ENCODE data around the gene ZNHIT2.

The ZNHIT2 gene

DNA sequence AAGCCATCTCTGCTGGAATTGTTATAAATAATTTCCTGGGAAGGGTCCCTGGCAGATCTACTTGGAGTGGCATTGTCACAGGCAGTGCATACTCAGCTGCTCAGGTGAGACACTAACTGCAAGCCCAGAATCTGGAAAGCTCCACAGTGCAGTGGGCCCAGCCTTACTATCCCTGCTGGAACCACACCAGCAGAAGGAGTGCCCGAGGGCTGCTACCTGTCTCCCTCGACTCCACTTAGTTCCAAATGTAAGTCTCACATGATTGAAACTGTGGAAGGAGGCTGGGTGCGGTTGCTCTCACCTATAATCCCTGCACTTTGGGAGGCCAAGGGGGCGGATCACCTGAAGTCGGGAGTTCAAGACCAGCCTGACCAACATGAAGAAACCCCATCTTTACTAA is 31.2 kb upstream of the ZNHIT2 start:
- no peak overlapping the region for H3K4me3 ChIP-seq (ENCODE audit: low read length)
- no peaks in the 10 kb centered on the region for H3K9me2 ChIP-seq (replicated peaks; ENCODE audit: control insufficient read depth, low read length)
- peaks cover 74% of the 10 kb centered on the region for H3K4me1 ChIP-seq (ENCODE audit: control insufficient read depth, low read length)
- H3K9me3 ChIP-seq (ENCODE audit: control insufficient read depth, insufficient read depth, low read length), result peaks cover 9% of the 10 kb centered on the region; the same call in 1 of the 2 replicates
- H3K36me3 ChIP-seq (ENCODE audit: control insufficient read depth, low read length), result no peaks in the 10 kb centered on the region
- no peaks in the 10 kb centered on the region for H3K79me2 ChIP-seq (ENCODE audit: control insufficient read depth, low read length)
- no peak overlapping the region for H3K27ac ChIP-seq (ENCODE audit: low read depth, low read length)
- TF ChIP-seq, protein P1, sequence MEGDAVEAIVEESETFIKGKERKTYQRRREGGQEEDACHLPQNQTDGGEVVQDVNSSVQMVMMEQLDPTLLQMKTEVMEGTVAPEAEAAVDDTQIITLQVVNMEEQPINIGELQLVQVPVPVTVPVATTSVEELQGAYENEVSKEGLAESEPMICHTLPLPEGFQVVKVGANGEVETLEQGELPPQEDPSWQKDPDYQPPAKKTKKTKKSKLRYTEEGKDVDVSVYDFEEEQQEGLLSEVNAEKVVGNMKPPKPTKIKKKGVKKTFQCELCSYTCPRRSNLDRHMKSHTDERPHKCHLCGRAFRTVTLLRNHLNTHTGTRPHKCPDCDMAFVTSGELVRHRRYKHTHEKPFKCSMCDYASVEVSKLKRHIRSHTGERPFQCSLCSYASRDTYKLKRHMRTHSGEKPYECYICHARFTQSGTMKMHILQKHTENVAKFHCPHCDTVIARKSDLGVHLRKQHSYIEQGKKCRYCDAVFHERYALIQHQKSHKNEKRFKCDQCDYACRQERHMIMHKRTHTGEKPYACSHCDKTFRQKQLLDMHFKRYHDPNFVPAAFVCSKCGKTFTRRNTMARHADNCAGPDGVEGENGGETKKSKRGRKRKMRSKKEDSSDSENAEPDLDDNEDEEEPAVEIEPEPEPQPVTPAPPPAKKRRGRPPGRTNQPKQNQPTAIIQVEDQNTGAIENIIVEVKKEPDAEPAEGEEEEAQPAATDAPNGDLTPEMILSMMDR (IDR thresholded peaks at IDR 0.05; ENCODE audit: low read depth, low read length, poor library complexity, severe bottlenecking), result no peak
- no peak for TF ChIP-seq EZH2phosphoT487 (IDR thresholded peaks at IDR 0.05; ENCODE audit: borderline replicate concordance, low read length)
- H3K27me3 ChIP-seq (ENCODE audit: control insufficient read depth, low read length), result no peaks in the 10 kb centered on the region
- no peak overlapping the region for H3K4me2 ChIP-seq (ENCODE audit: low read length)
- H4K20me1 ChIP-seq (ENCODE audit: control insufficient read depth, insufficient read depth, low read depth, low read length), result no peaks in the 10 kb centered on the region
- H3F3A ChIP-seq (ENCODE audit: control insufficient read depth, insufficient read depth), result peaks cover 25% of the 10 kb centered on the region

DNA sequence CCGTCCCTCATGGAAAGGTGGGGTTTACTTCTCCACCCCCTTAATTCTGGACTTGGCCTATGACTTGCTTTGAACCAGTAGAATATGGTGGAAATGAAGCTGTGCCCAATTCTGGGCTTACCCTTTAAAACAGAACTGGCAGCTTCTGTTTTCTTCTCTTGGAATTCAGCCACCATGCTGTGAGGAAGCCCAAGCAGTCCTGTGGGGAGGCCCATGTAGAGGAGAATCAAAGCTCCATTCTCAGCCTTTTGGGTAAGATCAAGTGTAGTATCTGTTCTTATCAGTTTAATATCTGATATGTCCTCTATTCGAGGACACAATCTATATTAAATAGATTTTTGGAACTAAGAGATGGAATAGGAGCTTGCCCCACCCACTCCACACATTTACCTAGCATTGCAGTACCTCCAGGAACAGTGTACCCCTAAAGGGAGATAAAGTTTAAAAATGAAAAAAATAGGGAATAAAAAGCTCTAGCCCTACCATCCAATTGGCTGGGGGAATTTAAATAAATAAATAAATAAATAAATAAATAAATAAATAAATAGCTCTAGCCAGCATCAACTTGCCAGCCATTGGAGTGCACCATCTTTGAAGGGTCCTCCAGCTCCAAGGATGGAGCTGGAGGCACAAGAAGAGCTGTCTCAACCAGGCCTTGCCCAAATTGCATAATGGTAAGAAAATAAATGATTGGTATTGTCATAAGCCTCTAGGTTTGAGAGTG is 30.0 kb upstream of the ZNHIT2 start:
- peak overlapping the region; percentile 63; the same call in 1 of the 2 replicates for H3K4me3 ChIP-seq (ENCODE audit: low read length)
- no peaks in the 10 kb centered on the region for H3K36me3 ChIP-seq (ENCODE audit: control insufficient read depth, low read length)
- H3K9me2 ChIP-seq (replicated peaks; ENCODE audit: control insufficient read depth, low read length), result no peaks in the 10 kb centered on the region
- H3K79me2 ChIP-seq (ENCODE audit: control insufficient read depth, low read length), result no peaks in the 10 kb centered on the region
- no peaks in the 10 kb centered on the region for H4K20me1 ChIP-seq (ENCODE audit: control insufficient read depth, insufficient read depth, low read depth, low read length)
- H3F3A ChIP-seq (ENCODE audit: control insufficient read depth, insufficient read depth), result peaks cover 22% of the 10 kb centered on the region
- peak overlapping the region; percentile 58; the same call in 1 of the 2 replicates for H3K27ac ChIP-seq (ENCODE audit: low read depth, low read length)
- peaks cover 70% of the 10 kb centered on the region for H3K4me1 ChIP-seq (ENCODE audit: control insufficient read depth, low read length)
- TF ChIP-seq, protein P1 (IDR thresholded peaks at IDR 0.05; ENCODE audit: low read depth, low read length, poor library complexity, severe bottlenecking), result no peak
- TF ChIP-seq EZH2phosphoT487 (IDR thresholded peaks at IDR 0.05; ENCODE audit: borderline replicate concordance, low read length), result no peak
- H3K4me2 ChIP-seq (ENCODE audit: low read length), result no peak overlapping the region
- peaks cover 9% of the 10 kb centered on the region; the same call in 1 of the 2 replicates for H3K9me3 ChIP-seq (ENCODE audit: control insufficient read depth, insufficient read depth, low read length)
- H3K27me3 ChIP-seq (ENCODE audit: control insufficient read depth, low read length), result no peaks in the 10 kb centered on the region

DNA sequence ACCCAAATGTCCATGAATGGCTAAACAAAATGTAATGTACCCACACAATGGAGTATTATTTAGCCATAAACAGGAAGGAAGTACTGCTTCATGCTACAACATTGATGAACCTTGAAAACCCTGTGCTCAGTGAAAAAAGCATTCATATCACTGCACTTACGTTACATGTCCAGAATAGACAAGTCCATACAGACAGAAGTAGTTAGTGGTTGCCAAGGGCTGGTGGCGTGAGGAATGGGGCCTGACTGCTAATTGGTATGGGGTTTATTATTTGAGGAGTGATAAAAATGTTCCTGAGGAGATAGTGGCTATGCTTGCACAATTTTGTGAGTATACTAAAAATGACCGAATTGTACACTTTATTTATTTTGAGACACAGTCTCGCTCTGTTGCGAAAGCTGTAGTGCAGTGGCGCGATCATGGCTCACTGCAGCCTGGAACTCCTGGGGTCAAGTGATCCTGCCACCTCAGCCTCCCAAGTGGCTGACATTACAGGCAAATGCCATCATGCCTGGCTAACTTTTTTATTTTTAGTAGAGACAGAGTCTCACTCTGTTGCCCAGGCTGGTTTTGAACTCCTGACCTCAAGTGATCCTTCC is 24.5 kb upstream of the ZNHIT2 start:
- H4K20me1 ChIP-seq (ENCODE audit: control insufficient read depth, insufficient read depth, low read depth, low read length), result no peaks in the 10 kb centered on the region
- peak overlapping the region; percentile 27 for H3K4me3 ChIP-seq (ENCODE audit: low read length)
- no peak for TF ChIP-seq EZH2phosphoT487 (IDR thresholded peaks at IDR 0.05; ENCODE audit: borderline replicate concordance, low read length)
- TF ChIP-seq, protein P1 (IDR thresholded peaks at IDR 0.05; ENCODE audit: low read depth, low read length, poor library complexity, severe bottlenecking), result no peak
- H3K36me3 ChIP-seq (ENCODE audit: control insufficient read depth, low read length), result peaks cover 3% of the 10 kb centered on the region; the same call in 1 of the 2 replicates
- H3K4me2 ChIP-seq (ENCODE audit: low read length), result peak overlapping the region; percentile 46
- no peaks in the 10 kb centered on the region for H3K27me3 ChIP-seq (ENCODE audit: control insufficient read depth, low read length)
- peaks cover 7% of the 10 kb centered on the region; the same call in 1 of the 2 replicates for H3K9me3 ChIP-seq (ENCODE audit: control insufficient read depth, insufficient read depth, low read length)
- peak overlapping the region; percentile 29 for H3K27ac ChIP-seq (ENCODE audit: low read depth, low read length)
- H3K79me2 ChIP-seq (ENCODE audit: control insufficient read depth, low read length), result no peaks in the 10 kb centered on the region
- H3K9me2 ChIP-seq (replicated peaks; ENCODE audit: control insufficient read depth, low read length), result no peaks in the 10 kb centered on the region
- peaks cover 16% of the 10 kb centered on the region; the same call in 1 of the 2 replicates for H3F3A ChIP-seq (ENCODE audit: control insufficient read depth, insufficient read depth)
- peaks cover 60% of the 10 kb centered on the region for H3K4me1 ChIP-seq (ENCODE audit: control insufficient read depth, low read length)
